Chondrocyte (in vitro differentiated cells): Measurements from ENCODE around the gene KCNK17. TPM values are rescaled to one million over a fixed set of nuclear protein-coding genes. Genes with fewer than 3 reads are reported as not detected.
A peak's percentile ranks its signal among the peaks of the same experiment; 100 is the strongest.

ENCODE experiments used
- DNase-seq: peaks from one replicate; pipeline ENCODE4 v3.0.0; 2021; ENCODE audit warnings: mixed read lengths, low spot score
- H3K27ac Mint-ChIP-seq: one replicate; pipeline ENCODE4 v1.8.0; 2021; ENCODE audit warnings: mild to moderate bottlenecking, moderate library complexity, mixed read lengths; ENCODE audit not compliant: unreplicated experiment
- H3K27me3 Mint-ChIP-seq: 2 replicates; pipeline ENCODE4 v1.8.0; 2021; ENCODE audit warnings: low read depth, mixed read lengths
- H3K36me3 Mint-ChIP-seq: 2 replicates; pipeline ENCODE4 v1.8.0; 2021; ENCODE audit warnings: low read depth, mixed read lengths
- H3K4me1 Mint-ChIP-seq: 2 replicates; pipeline ENCODE4 v1.8.0; 2021; ENCODE audit warnings: low read depth, mild to moderate bottlenecking, mixed read lengths
- H3K4me3 Mint-ChIP-seq: one replicate; pipeline ENCODE4 v1.8.0; 2021; ENCODE audit warnings: mild to moderate bottlenecking, moderate library complexity, mixed read lengths; ENCODE audit not compliant: unreplicated experiment
- H3K9me3 Mint-ChIP-seq: 2 replicates; pipeline ENCODE4 v1.8.0; 2021; ENCODE audit warnings: low read depth, mixed read lengths
- CTCF ChIP-seq: fragments of 200-600 bp; sonication (generic); IDR thresholded peaks from 2 replicates; pipeline ENCODE4 v1.5.0; 2021; ENCODE audit warnings: antibody characterized with exemption, mild to moderate bottlenecking, moderate library complexity
- total RNA-seq: library from RNA; stranded (reverse); gene quantifications from 3 replicates; pipeline ENCODE4 v1.2.1, GENCODE V29; 2021

KCNK17 gene
- total RNA-seq, 1 donor from 2014 or later: not detected

DNA sequence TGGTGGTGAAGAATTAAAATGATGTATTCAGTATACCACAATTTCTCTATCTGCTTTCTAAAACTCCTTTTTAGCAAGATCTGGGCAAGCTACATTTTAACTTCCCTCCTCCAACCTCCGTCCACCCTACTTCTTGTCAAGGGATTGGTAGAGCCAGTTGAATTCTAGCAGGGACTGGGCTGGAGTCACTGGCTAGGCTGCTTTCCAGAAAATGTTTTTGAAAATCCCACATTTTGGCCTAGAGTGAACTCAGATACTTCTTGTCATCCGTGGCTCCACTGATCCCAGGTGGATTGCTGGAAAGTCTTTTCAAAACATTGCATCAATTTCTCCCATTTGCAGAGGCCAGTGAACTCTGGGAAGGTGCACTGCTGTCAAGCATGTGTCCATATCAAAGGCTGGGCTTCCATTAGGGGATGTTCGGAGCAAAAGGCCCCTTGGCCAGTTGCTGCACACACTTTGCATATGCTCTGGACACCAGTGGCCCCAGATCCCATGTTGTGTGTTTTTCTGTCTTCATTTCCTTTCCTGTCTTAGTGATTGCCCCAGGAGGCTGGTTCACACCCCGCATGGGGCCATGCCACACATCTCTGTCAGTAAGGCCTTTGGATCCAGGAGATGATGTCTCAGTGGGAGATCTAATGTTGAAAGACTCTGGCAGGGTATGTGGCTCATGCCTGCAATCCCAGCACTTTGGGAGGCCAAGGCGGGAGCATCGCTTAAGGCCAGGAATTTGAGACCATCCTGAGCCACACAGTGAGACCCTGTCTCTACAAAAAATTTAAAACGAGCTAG lies 19.6 kb upstream of the KCNK17 start:
- peaks cover 4% of the 10 kb centered on the region for H3K4me1 Mint-ChIP-seq
- DNase-seq: peak; percentile 21
- no peak overlapping the region for H3K4me3 Mint-ChIP-seq
- no peak for TF ChIP-seq CTCF
- H3K36me3 Mint-ChIP-seq: no peaks in the 10 kb centered on the region
- no peak overlapping the region for H3K27ac Mint-ChIP-seq
- H3K9me3 Mint-ChIP-seq: no peaks in the 10 kb centered on the region
- H3K27me3 Mint-ChIP-seq: peaks cover 52% of the 10 kb centered on the region

DNA sequence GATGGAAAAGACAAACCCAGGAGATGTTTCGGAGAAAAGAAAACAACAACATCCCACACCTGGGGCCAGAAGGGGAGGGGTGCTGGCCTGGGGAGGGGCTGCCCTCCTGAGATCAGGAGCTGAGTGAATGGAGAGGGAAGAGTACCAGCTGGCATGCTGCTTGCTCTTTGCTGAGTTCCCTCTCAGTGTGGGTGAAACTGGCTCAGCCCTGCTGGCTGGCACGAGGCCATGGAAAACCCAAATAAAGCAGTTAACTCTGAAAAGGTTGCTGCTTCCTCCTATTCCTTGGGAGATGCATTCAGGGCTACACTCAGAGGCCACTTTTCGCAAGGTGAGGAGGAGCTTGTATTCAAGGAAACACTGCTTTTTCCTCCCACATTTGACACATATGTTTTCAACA lies 16.3 kb upstream of the KCNK17 start:
- Mint-ChIP-seq H3K27me3 (peaks cover 73% of the 10 kb centered on the region), H3K4me1 (no peaks in the 10 kb centered on the region), H3K4me3 (no peak overlapping the region)

GRCh38 chr6:39330057-39330456 lies 15.8 kb upstream of the KCNK17 start:
- Mint-ChIP-seq H3K27me3 (peaks cover 77% of the 10 kb centered on the region), H3K36me3 (no peaks in the 10 kb centered on the region), H3K9me3 (no peaks in the 10 kb centered on the region), H3K27ac (no peak overlapping the region), H3K4me1 (no peaks in the 10 kb centered on the region), H3K4me3 (no peak overlapping the region)
- no peak for TF ChIP-seq CTCF
- DNase-seq: no peak

More for the DNA sequence above, 16.3 kb upstream of the KCNK17 start:
- Mint-ChIP-seq H3K9me3 (no peaks in the 10 kb centered on the region), H3K27ac (no peak overlapping the region), H3K36me3 (no peaks in the 10 kb centered on the region)
- no peak for DNase-seq
- TF ChIP-seq CTCF: no peak

DNA sequence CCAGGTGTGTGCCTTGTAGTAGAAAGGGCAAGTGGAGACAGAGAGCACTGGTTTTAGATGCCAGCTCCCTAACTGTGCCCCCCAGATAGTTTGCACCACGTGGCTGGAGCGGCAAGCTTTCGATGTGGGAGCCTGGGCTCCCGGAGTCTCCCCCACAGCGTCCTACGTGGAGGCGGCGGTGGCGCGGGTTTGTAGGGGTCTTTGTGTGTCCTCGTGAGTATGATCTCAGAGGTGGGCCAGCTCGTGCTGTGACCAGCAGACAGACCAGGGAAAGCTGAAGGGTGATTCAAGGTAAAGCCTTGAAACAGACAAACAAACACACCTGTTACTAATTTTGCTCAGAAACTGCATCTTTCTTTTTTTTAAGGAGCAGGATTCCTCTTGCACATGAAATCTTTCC lies 13.8 kb upstream of the KCNK17 start:
- H3K27me3 Mint-ChIP-seq: peaks cover 83% of the 10 kb centered on the region
- H3K36me3 Mint-ChIP-seq: no peaks in the 10 kb centered on the region
- no peak for TF ChIP-seq CTCF
- H3K27ac Mint-ChIP-seq: no peak overlapping the region
- no peak for DNase-seq
- H3K4me3 Mint-ChIP-seq: no peak overlapping the region
- H3K9me3 Mint-ChIP-seq: no peaks in the 10 kb centered on the region
- H3K4me1 Mint-ChIP-seq: no peaks in the 10 kb centered on the region

- peaks cover 81% of the 10 kb centered on the region for H3K27me3 Mint-ChIP-seq
- H3K27ac Mint-ChIP-seq: no peak overlapping the region
- no peak overlapping the region for H3K4me3 Mint-ChIP-seq
- no peak for DNase-seq
- H3K36me3 Mint-ChIP-seq: no peaks in the 10 kb centered on the region
- no peak for TF ChIP-seq CTCF
- H3K9me3 Mint-ChIP-seq: no peaks in the 10 kb centered on the region
- H3K4me1 Mint-ChIP-seq: no peaks in the 10 kb centered on the region
Measured at GRCh38 chr6:39327507-39327906, 13.3 kb upstream of the KCNK17 start.
